ENCODE data around the gene CHD1L. TPM values are rescaled to one million over a fixed set of nuclear protein-coding genes. Genes with fewer than 3 reads are reported as not detected.

Gene CHD1L
- total and polyA plus RNA-seq, 2 of the 13 experiments (the other 11 are each of a cell fraction or from before 2014, with no cell fraction given) = 74.3 to 111 TPM

DNA sequence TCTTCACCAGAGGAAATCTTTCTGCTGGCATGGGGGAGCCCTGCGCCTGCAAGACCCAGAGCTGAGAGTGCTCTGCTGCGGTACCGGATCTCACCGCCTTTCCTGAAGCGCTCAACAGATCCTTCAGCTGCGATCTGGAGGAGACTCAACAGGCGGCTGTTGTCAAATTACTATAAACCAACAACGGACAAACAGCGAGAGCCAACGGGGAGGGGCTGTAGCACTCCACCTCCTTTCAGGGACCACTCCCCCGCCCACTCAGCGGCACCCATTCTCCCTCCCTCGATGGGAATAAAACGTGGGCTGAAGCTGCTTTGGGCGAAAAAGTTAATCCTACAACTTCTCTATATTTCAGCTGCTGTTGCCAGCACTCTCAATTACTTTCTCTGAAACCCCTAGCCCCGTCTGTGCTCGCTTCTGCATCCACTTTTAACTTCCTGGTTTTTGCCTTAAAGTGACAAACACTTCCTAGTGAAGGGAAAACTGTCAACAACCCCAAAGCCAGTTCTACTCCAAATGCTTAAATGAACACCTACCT lies 17.2 kb upstream of the CHD1L start, which contains the start of gene FMO5 (continued):
- TF ChIP-seq SIN3A (IDR thresholded peaks at IDR 0.05; ENCODE audit: borderline replicate concordance, low read depth, low read length) = peak; percentile 89
- no peak for TF ChIP-seq NKX3-1 (CRISPR knock-in tag; IDR thresholded peaks at IDR 0.05)
- no peak for TF ChIP-seq HNRNPL (IDR thresholded peaks at IDR 0.05; ENCODE audit: low read depth, low read length)
- TF ChIP-seq SRY (CRISPR knock-in tag; IDR thresholded peaks at IDR 0.05) = no peak
- TF ChIP-seq BCL6 (CRISPR knock-in tag; IDR thresholded peaks at IDR 0.05) = peak; percentile 50; the same call in 1 of the 2 replicates
- TF ChIP-seq ZGPAT (CRISPR knock-in tag; IDR thresholded peaks at IDR 0.05) = no peak
- no peak for TF ChIP-seq KDM3A (CRISPR knock-in tag; IDR thresholded peaks at IDR 0.05; ENCODE audit: low read depth)
- TF ChIP-seq ZNF503 (CRISPR knock-in tag; IDR thresholded peaks at IDR 0.05) = 0 out of 2 replicates have a peak, but pooled peaks have one; percentile 17
- TF ChIP-seq, protein P1, sequence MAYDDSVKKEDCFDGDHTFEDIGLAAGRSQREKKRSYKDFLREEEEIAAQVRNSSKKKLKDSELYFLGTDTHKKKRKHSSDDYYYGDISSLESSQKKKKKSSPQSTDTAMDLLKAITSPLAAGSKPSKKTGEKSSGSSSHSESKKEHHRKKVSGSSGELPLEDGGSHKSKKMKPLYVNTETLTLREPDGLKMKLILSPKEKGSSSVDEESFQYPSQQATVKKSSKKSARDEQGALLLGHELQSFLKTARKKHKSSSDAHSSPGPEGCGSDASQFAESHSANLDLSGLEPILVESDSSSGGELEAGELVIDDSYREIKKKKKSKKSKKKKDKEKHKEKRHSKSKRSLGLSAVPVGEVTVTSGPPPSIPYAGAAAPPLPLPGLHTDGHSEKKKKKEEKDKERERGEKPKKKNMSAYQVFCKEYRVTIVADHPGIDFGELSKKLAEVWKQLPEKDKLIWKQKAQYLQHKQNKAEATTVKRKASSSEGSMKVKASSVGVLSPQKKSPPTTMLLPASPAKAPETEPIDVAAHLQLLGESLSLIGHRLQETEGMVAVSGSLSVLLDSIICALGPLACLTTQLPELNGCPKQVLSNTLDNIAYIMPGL (CRISPR knock-in tag; IDR thresholded peaks at IDR 0.05; ENCODE audit: borderline replicate concordance in 1 of 2, low read depth in 1 of 2) = peak; percentile 36 to 40; a peak in 1 of 4 replicates
- TF ChIP-seq ZNF776 (CRISPR knock-in tag; IDR thresholded peaks at IDR 0.05) = 0 out of 2 replicates have a peak, but pooled peaks have one; percentile 23
- TF ChIP-seq, protein P2, sequence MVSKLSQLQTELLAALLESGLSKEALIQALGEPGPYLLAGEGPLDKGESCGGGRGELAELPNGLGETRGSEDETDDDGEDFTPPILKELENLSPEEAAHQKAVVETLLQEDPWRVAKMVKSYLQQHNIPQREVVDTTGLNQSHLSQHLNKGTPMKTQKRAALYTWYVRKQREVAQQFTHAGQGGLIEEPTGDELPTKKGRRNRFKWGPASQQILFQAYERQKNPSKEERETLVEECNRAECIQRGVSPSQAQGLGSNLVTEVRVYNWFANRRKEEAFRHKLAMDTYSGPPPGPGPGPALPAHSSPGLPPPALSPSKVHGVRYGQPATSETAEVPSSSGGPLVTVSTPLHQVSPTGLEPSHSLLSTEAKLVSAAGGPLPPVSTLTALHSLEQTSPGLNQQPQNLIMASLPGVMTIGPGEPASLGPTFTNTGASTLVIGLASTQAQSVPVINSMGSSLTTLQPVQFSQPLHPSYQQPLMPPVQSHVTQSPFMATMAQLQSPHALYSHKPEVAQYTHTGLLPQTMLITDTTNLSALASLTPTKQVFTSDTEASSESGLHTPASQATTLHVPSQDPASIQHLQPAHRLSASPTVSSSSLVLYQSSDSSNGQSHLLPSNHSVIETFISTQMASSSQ (IDR thresholded peaks at IDR 0.05; ENCODE audit: low read depth) = no peak
- TF ChIP-seq, protein P2 (CRISPR knock-in tag; IDR thresholded peaks at IDR 0.05; ENCODE audit: borderline replicate concordance) = 0 out of 2 replicates have a peak, but pooled peaks have one; percentile 3
- peak; percentile 28; the same call in 1 of the 2 replicates for TF ChIP-seq ZNF772 (CRISPR knock-in tag; IDR thresholded peaks at IDR 0.05)
- peak; percentile 55; the same call in 1 of the 2 replicates for TF ChIP-seq GATAD2A (CRISPR knock-in tag; IDR thresholded peaks at IDR 0.05)
- no peak for TF ChIP-seq ZNF337 (CRISPR knock-in tag; IDR thresholded peaks at IDR 0.05; ENCODE audit: borderline replicate concordance, low read depth)
- TF ChIP-seq ZNF777 (CRISPR knock-in tag; IDR thresholded peaks at IDR 0.05) = no peak; the same call in 1 of the 2 replicates
- TF ChIP-seq ZBTB8A (CRISPR knock-in tag; IDR thresholded peaks at IDR 0.05; ENCODE audit: borderline replicate concordance, low read depth) = no peak
- TF ChIP-seq ZFP90 (CRISPR knock-in tag; IDR thresholded peaks at IDR 0.05; ENCODE audit: borderline replicate concordance) = 0 out of 2 replicates have a peak, but pooled peaks have one; percentile 4
- 0 out of 2 replicates have a peak, but pooled peaks have one; percentile 26 for TF ChIP-seq MIXL1 (CRISPR knock-in tag; IDR thresholded peaks at IDR 0.05)
- TF ChIP-seq ZNF788 (CRISPR knock-in tag; IDR thresholded peaks at IDR 0.05; ENCODE audit: borderline replicate concordance) = peak; percentile 54; the same call in 1 of the 2 replicates
- TF ChIP-seq ZSCAN31 (CRISPR knock-in tag; IDR thresholded peaks at IDR 0.05; ENCODE audit: low read depth) = peak; percentile 82; the same call in 1 of the 2 replicates
